Smooth muscle cell (in vitro differentiated cells): ENCODE results near the gene CDH1. TPM values are rescaled to one million over a fixed set of nuclear protein-coding genes. Genes with fewer than 3 reads are reported as not detected.
A peak's percentile ranks its signal among the peaks of the same experiment; 100 is the strongest.

ENCODE experiments used
- DNase-seq: peaks from one replicate; lab custom pipeline; 2025; ENCODE audit not compliant: unreplicated experiment; lab: John Stamatoyannopoulos, UW
- H2AFZ ChIP-seq: fragments of 200-600 bp; sonication (generic); 2 replicates; pipeline ENCODE4 v1.6.0; 2016; ENCODE audit warnings: antibody characterized with exemption, low read depth, mild to moderate bottlenecking
- H3F3A ChIP-seq: fragments of 200-600 bp; sonication (generic); 2 replicates; pipeline ENCODE4 v1.6.0; 2017; ENCODE audit warnings: antibody characterized with exemption, low read depth
- H3K27ac ChIP-seq: fragments of 200-600 bp; sonication (generic); 2 replicates; pipeline ENCODE4 v1.5.1; 2016; ENCODE audit warnings: low read depth, mild to moderate bottlenecking
- H3K27me3 ChIP-seq: fragments of 200-600 bp; sonication (generic); 2 replicates; pipeline ENCODE4 v1.6.1; 2016; ENCODE audit warnings: low read depth, mild to moderate bottlenecking
- H3K36me3 ChIP-seq: fragments of 200-600 bp; sonication (generic); 2 replicates; pipeline ENCODE4 v1.5.1; 2016; ENCODE audit warnings: low read depth
- H3K4me1 ChIP-seq: fragments of 200-600 bp; sonication (generic); 2 replicates; pipeline ENCODE4 v1.5.1; 2016; ENCODE audit warnings: low read depth
- H3K4me2 ChIP-seq: fragments of 200-600 bp; sonication (generic); 2 replicates; pipeline ENCODE4 v1.6.0; 2016; ENCODE audit warnings: mild to moderate bottlenecking
- H3K4me3 ChIP-seq: fragments of 200-600 bp; sonication (generic); 2 replicates; pipeline ENCODE4 v1.5.1; 2016; ENCODE audit warnings: mild to moderate bottlenecking
- H3K79me2 ChIP-seq: fragments of 200-600 bp; sonication (generic); 2 replicates; pipeline ENCODE4 v1.6.0; 2016; ENCODE audit warnings: low read depth, mild to moderate bottlenecking
- H3K9ac ChIP-seq: fragments of 200-600 bp; sonication (generic); 2 replicates; pipeline ENCODE4 v1.6.0; 2016; ENCODE audit warnings: low read depth
- H3K9me3 ChIP-seq: fragments of 200-600 bp; sonication (generic); replicated peaks from 2 replicates; pipeline ENCODE4 v1.5.1; 2016; ENCODE audit warnings: low read depth
- H4K20me1 ChIP-seq: fragments of 200-600 bp; sonication (generic); 2 replicates; pipeline ENCODE4 v1.6.0; 2016; ENCODE audit warnings: low read depth
- WGBS: methylation state at CpG from one replicate; pipeline ENCODE4 v1.1.7; 2016; ENCODE audit warnings: low lambda C conversion rate; 5-methylcytosine and 5-hydroxymethylcytosine counted together
- polyA plus RNA-seq: library from polyadenylated mRNA; unstranded; fragments of >200 nt; fragmentation: Nextera tagmentation; extraction: Ambion mirVana; gene quantifications from 2 replicates; pipeline ENCODE4 v1.2.1, GENCODE V29; 2016
- total RNA-seq: library from RNA; depleted of rRNA; stranded (reverse); fragments of >200 nt; gene quantifications from 2 replicates; pipeline ENCODE4 v1.2.3, GENCODE V29; 2014
- TF ChIP-seq, protein P1 (sequence below): fragments of 200-600 bp; sonication (generic); IDR thresholded peaks from 2 replicates; pipeline ENCODE4 v1.5.1; 2017; ENCODE audit warnings: borderline replicate concordance, mild to moderate bottlenecking, antibody characterized with exemption; ENCODE audit not compliant: insufficient read depth, poor library complexity, severe bottlenecking

CDH1 gene
- total and polyA plus RNA-seq, 2 experiments from 2014 or later: 4.7 to 45.8 TPM

DNA sequence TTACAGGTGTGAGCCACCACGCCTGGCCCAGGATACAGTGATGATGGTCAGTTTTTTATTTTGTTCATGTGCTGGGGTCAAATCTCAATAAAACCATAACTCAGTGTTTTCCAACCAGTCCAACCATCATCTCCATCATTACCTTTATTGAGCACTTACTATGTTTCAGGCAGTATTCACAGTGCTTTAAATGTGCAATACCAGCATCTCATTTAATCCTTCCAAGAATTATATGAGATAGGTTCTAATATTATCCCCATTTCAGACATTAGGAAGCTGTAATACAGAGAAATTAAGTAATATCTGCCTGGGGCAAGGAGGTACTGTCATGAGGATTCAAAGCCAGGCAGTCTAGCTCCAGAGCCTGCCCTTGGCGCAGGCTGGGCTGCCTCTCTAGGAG lies 69.3 kb downstream of the CDH1 start:
- 100% methylated on average over 2 of the region's 2 CpGs for WGBS
- H3K4me1 ChIP-seq: no peaks in the 10 kb centered on the region

DNA sequence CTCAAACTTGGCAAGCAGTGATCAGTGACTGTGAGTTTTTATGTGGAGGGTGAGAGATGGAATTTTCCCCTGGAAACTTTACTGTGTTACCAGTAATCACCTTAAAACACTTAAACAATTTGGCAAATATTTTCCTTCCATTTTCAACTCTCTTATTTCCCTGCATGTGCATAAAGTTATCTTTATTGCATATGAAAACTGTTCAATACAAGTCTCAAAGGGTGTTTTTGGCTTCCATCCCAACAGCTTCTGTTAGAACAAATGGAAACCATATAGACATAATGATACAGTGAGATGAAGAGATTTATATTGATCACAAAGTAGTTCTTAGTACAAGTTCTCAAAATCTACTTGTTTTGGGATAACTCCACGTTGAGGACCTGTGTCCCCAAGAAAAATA lies 69.9 kb downstream of the CDH1 start:
- TF ChIP-seq, protein P1, sequence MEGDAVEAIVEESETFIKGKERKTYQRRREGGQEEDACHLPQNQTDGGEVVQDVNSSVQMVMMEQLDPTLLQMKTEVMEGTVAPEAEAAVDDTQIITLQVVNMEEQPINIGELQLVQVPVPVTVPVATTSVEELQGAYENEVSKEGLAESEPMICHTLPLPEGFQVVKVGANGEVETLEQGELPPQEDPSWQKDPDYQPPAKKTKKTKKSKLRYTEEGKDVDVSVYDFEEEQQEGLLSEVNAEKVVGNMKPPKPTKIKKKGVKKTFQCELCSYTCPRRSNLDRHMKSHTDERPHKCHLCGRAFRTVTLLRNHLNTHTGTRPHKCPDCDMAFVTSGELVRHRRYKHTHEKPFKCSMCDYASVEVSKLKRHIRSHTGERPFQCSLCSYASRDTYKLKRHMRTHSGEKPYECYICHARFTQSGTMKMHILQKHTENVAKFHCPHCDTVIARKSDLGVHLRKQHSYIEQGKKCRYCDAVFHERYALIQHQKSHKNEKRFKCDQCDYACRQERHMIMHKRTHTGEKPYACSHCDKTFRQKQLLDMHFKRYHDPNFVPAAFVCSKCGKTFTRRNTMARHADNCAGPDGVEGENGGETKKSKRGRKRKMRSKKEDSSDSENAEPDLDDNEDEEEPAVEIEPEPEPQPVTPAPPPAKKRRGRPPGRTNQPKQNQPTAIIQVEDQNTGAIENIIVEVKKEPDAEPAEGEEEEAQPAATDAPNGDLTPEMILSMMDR: no peak
- Histone ChIP-seq H3K9ac (no peak overlapping the region), H4K20me1 (no peaks in the 10 kb centered on the region), H3K4me3 (no peak overlapping the region), H3K27ac (no peak overlapping the region), H3K36me3 (no peaks in the 10 kb centered on the region), H3K79me2 (no peaks in the 10 kb centered on the region), H3K27me3 (no peaks in the 10 kb centered on the region), H3F3A (no peaks in the 10 kb centered on the region), H3K4me1 (no peaks in the 10 kb centered on the region), H3K9me3 (no peaks in the 10 kb centered on the region), H2AFZ (no peak overlapping the region), H3K4me2 (no peak overlapping the region)
- no peak for DNase-seq
- WGBS: 82% methylated on average over 1 of the region's 1 CpG

More for the DNA sequence above, 69.3 kb downstream of the CDH1 start:
- Histone ChIP-seq H3K27me3 (no peaks in the 10 kb centered on the region), H3K9me3 (no peaks in the 10 kb centered on the region), H3K36me3 (no peaks in the 10 kb centered on the region), H3F3A (no peaks in the 10 kb centered on the region), H3K27ac (no peak overlapping the region), H4K20me1 (no peaks in the 10 kb centered on the region), H2AFZ (no peak overlapping the region), H3K4me3 (no peak overlapping the region), H3K79me2 (no peaks in the 10 kb centered on the region), H3K4me2 (no peak overlapping the region), H3K9ac (no peak overlapping the region)
- TF ChIP-seq, protein P1: no peak
- no peak for DNase-seq

DNA sequence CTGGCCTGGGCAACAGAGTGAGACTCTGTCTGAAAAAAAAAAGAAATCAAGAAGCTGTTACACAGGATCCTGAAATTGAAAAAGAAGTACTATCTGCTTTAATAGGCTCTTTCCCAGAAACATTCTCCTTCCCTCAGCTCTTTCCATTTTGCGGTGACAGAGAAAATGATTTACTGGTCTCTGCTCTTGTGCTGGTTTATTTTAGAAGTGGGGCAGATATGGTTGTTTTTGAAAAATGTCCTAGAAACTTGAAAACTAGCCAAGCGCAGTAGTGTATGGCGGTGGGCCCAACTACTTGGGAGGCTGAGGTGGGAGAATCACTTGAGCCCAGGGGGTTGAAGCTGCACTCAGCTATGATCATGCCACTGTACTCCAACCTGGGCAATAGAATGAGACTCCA lies 77.4 kb downstream of the CDH1 start:
- Histone ChIP-seq H3K27me3 (no peaks in the 10 kb centered on the region), H3K27ac (no peak overlapping the region), H3K79me2 (no peaks in the 10 kb centered on the region), H2AFZ (no peak overlapping the region), H4K20me1 (no peaks in the 10 kb centered on the region), H3K4me1 (no peaks in the 10 kb centered on the region), H3K9me3 (no peaks in the 10 kb centered on the region), H3K4me2 (no peak overlapping the region), H3K4me3 (no peak overlapping the region), H3F3A (no peaks in the 10 kb centered on the region), H3K9ac (no peak overlapping the region), H3K36me3 (no peaks in the 10 kb centered on the region)
- no peak for DNase-seq
- TF ChIP-seq, protein P1: no peak
- WGBS: 98% methylated on average over 3 of the region's 3 CpGs

DNA sequence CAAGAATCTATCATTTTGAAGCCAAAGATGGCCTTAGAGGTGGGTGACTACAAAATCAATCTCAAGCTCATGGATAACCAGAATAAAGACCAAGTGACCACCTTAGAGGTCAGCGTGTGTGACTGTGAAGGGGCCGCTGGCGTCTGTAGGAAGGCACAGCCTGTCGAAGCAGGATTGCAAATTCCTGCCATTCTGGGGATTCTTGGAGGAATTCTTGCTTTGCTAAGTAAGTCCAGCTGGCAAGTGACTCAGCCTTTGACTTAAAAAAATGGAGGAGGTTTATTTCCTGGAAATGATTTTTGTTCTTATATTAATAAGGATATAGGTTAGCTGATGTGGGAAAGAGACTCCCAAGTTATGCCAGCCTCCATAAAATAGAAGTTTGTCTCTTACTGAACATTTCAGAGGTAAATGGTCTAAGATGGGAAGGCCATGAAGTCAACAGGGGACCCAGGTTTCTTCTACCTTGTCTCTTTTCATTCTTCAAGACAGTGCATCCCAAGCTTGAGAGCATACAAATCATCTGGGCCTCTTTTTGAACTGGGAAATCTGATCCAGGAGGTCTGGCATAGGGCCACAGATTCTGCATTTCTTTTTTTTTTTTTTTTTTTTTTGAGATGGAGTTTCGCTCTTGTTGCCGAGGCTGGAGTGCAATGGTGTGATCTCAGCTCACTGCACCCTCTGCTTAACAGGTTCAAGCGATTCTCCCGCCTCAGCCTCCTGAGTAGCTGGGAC lies 86.5 kb downstream of the CDH1 start:
- Histone ChIP-seq H2AFZ (no peak overlapping the region), H4K20me1 (no peaks in the 10 kb centered on the region), H3K9ac (no peak overlapping the region), H3K4me3 (no peak overlapping the region), H3K4me2 (peak overlapping the region; percentile 68), H3K27me3 (no peaks in the 10 kb centered on the region), H3F3A (peaks cover 5% of the 10 kb centered on the region), H3K9me3 (no peaks in the 10 kb centered on the region), H3K4me1 (peaks cover 3% of the 10 kb centered on the region), H3K27ac (peak overlapping the region; percentile 78), H3K79me2 (no peaks in the 10 kb centered on the region), H3K36me3 (no peaks in the 10 kb centered on the region)
- DNase-seq: no peak
- TF ChIP-seq, protein P1: no peak
- WGBS: 57% methylated on average over 8 of the region's 8 CpGs
